Thoracic aorta (tissue), 2 donors: Measurements from ENCODE around the gene ZNF407. TPM values are rescaled to one million over a fixed set of nuclear protein-coding genes. Genes with fewer than 3 reads are reported as not detected.

Experiments used
- ATAC-seq: fragments of 150-250 bp; one replicate; pipeline ENCODE4 v1.8.0; 2017; ENCODE audit warnings: low read depth; ENCODE audit not compliant: insufficient number of reproducible peaks, low FRiP score
- DNase-seq: peaks from one replicate; pipeline ENCODE4 v3.0.0-alpha.2; 2020; ENCODE audit warnings: low spot score
- H3K27ac ChIP-seq, 2 donors: fragments of 200-600 bp; sonication (generic); 1 replicate in 1 of 2; 2 replicates in 1 of 2; pipeline ENCODE4 v1.5.1; 2016; ENCODE audit warnings: mild to moderate bottlenecking in 2 of 2, moderate library complexity in 2 of 2
- H3K27me3 ChIP-seq: fragments of 200-600 bp; sonication (generic); replicated peaks from 2 replicates; pipeline ENCODE4 v1.6.0; 2016; ENCODE audit warnings: mild to moderate bottlenecking; ENCODE audit not compliant: insufficient read depth
- H3K36me3 ChIP-seq: fragments of 200-600 bp; sonication (generic); one replicate; pipeline ENCODE4 v1.5.1; 2016
- H3K4me1 ChIP-seq, 2 donors: fragments of 200-600 bp; sonication (generic); 1 replicate in 1 of 2; 2 replicates in 1 of 2; pipeline versions ENCODE4 v1.5.1 to v1.6.0; 2016; ENCODE audit warnings: low read depth in 2 of 2, mild to moderate bottlenecking in 1 of 2; ENCODE audit not compliant: control insufficient read depth in 1 of 2
- H3K4me3 ChIP-seq: fragments of 200-600 bp; sonication (generic); 2 replicates; pipeline ENCODE4 v1.5.1; 2016; ENCODE audit warnings: mild to moderate bottlenecking
- H3K9me3 ChIP-seq: fragments of 200-600 bp; sonication (generic); 2 replicates; pipeline ENCODE4 v1.5.1; 2016
- total RNA-seq, 2 donors: library from RNA; depleted of rRNA; stranded (reverse); fragments of >200 nt; gene quantifications; one replicate each; pipeline versions ENCODE4 v1.1.0 to v1.2.3, GENCODE V29; 2016
- TF ChIP-seq, protein P1 (sequence below): fragments of 200-600 bp; sonication (generic); IDR thresholded peaks from one replicate; pipeline ENCODE4 v1.5.1; 2019; ENCODE audit warnings: antibody characterized with exemption

Gene ZNF407
- total RNA-seq, 2 donors from 2014 or later: 18.7 to 26.7 TPM

DNA sequence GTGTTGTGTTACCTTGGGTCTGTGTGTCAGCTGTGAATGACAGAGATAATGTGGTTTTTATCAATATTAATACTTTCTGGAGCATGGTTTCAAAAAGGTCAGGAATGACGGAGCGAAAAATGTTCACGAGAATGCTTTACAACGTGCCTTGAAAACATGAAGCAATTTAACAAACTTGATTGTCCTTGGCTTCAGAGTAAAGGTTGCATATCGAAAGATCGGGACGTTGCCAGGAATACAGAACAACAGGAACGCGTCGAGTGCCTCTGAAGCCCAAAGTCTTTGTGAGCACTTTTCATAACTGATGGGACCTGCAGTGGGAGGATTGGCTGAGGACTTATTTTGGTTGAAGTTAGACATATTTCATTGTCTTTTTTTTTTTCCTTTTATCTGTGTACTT, 206.1 kb downstream of the ZNF407 start:
- no peaks in the 10 kb centered on the region for H3K9me3 ChIP-seq
- no peaks in the 10 kb centered on the region for H3K27me3 ChIP-seq
- no peak for DNase-seq
- H3K4me1 ChIP-seq: peaks cover 6 to 16% of the 10 kb centered on the region in 2 donors
- peak overlapping the region; percentile 4 for H3K4me3 ChIP-seq
- TF ChIP-seq, protein P1, sequence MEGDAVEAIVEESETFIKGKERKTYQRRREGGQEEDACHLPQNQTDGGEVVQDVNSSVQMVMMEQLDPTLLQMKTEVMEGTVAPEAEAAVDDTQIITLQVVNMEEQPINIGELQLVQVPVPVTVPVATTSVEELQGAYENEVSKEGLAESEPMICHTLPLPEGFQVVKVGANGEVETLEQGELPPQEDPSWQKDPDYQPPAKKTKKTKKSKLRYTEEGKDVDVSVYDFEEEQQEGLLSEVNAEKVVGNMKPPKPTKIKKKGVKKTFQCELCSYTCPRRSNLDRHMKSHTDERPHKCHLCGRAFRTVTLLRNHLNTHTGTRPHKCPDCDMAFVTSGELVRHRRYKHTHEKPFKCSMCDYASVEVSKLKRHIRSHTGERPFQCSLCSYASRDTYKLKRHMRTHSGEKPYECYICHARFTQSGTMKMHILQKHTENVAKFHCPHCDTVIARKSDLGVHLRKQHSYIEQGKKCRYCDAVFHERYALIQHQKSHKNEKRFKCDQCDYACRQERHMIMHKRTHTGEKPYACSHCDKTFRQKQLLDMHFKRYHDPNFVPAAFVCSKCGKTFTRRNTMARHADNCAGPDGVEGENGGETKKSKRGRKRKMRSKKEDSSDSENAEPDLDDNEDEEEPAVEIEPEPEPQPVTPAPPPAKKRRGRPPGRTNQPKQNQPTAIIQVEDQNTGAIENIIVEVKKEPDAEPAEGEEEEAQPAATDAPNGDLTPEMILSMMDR: no peak
- no peaks in the 10 kb centered on the region for H3K36me3 ChIP-seq
- no peak for ATAC-seq
- H3K27ac ChIP-seq: no peak overlapping the region

DNA sequence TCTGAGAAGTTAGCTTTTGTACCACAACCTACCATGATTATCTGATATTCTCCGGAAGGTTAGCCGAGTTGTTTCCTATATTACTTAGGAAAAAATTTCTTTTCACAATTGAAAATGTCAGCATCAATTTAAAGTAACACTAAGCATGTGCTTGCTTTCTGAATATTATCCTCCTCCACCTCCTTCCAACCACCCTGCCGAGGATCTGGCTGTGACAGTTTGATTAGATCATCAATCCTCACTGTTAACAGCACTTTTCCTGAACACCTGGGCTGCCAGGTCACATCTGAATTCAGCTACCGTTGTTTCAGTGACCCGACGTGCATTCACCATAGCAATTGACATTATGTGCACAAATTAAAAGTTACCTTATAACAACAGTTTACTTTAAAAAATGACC, 207.0 kb downstream of the ZNF407 start:
- no peak for ATAC-seq
- TF ChIP-seq, protein P1: no peak
- no peak for DNase-seq
- H3K4me3 ChIP-seq: no peak overlapping the region
- H3K4me1 ChIP-seq: peaks cover 6 to 16% of the 10 kb centered on the region in 2 donors
- H3K36me3 ChIP-seq: no peaks in the 10 kb centered on the region
- H3K27me3 ChIP-seq: no peaks in the 10 kb centered on the region
- no peaks in the 10 kb centered on the region for H3K9me3 ChIP-seq
- no peak overlapping the region for H3K27ac ChIP-seq

DNA sequence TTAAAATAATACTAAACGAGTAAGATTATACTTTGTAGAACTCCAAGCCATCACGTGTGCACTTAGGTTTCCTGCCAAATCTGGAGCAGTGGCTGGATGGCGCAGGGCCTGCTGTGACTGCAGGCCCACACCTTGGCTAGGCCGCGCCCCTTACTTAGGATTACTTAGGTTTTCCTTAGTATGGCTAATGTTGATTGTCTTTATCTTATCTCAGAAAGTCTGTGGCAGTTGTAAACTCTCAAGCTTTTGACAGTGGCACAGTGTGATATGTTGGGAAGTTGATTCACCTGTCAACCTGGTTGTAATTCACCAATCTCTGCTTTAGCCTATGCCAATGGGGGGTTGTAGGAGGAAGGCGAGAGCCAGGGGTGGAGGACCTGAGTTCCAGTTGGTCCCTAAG, 208.4 kb downstream of the ZNF407 start:
- no peaks in the 10 kb centered on the region for H3K27me3 ChIP-seq
- H3K4me1 ChIP-seq: peaks cover 6 to 16% of the 10 kb centered on the region in 2 donors
- ATAC-seq: no peak
- DNase-seq: no peak
- H3K27ac ChIP-seq: peak overlapping the region in 1 of 2 donors; percentile 40
- TF ChIP-seq, protein P1: no peak
- no peaks in the 10 kb centered on the region for H3K36me3 ChIP-seq
- H3K9me3 ChIP-seq: no peaks in the 10 kb centered on the region
- H3K4me3 ChIP-seq: peak overlapping the region; percentile 20

DNA sequence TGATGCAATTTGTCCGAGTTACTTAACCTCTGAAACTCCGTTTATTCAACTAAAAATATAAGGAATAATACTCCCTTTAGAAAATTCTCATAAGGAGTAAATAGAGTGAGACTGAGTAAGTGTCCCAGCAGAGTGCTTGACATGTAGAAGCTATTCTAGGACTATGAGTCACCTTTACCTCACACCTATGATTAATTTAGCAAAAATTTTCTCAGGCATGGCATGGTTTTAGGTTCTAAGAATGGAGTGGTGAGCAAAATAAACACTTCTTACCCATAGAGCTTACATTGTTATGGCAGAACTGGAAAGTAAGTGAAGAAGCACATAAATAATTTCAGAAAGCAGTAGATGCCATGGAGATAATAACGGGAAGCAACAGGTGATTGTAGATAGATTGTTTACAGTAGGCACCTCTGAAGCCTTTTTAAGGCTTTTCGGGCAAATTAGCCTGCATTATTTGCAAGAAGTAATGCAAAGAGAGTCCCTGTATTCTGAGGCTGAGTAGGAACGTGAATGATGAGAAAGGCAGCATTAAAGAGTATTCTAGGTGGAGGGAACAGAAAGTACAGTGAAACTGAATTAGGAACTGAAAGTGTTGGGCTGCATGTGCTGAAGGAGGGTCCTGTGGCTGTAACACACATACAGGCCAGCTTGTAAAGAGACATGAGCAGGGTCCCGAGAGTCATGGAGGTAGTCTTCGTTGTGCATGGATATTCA, 209.2 kb downstream of the ZNF407 start:
- peak overlapping the region; percentile 20 for H3K4me3 ChIP-seq
- TF ChIP-seq, protein P1: no peak
- H3K27ac ChIP-seq: peak overlapping the region in 1 of 2 donors; percentile 40
- H3K9me3 ChIP-seq: no peaks in the 10 kb centered on the region
- H3K27me3 ChIP-seq: no peaks in the 10 kb centered on the region
- no peaks in the 10 kb centered on the region for H3K36me3 ChIP-seq
- peaks cover 6 to 16% of the 10 kb centered on the region in 2 donors for H3K4me1 ChIP-seq
- peak; percentile 89 for ATAC-seq
- DNase-seq: no peak

DNA sequence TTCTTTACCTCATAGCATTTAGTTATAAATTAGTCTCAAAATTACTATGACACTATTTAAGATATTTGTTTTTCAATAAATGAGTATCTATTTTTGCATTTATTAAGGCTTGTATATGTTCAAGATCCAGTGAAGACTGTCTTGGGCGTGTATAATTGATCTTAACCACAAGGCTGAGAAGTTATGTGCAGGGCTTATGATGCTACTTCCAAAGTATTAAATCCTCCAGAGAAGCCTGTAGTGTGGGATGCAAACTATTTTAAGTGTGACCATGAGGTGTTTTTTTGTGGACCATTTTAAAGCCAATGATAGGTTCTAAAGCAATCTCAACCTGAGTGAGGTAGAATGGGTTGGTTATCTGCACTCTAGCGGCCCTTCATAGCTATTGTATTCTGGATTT, 219.9 kb downstream of the ZNF407 start:
- Histone ChIP-seq H3K4me1 (no peaks in the 10 kb centered on the region), H3K9me3 (no peaks in the 10 kb centered on the region), H3K4me3 (no peak overlapping the region), H3K36me3 (no peaks in the 10 kb centered on the region), H3K27ac (no peak overlapping the region), H3K27me3 (no peaks in the 10 kb centered on the region)
- DNase-seq (no peak), ATAC-seq (no peak)
- TF ChIP-seq, protein P1: no peak
